ENCODE results near the gene PNMA1.

GRCh38 chr14:73759183-73759713 is 45.1 kb upstream of the PNMA1 start:
- TF ChIP-seq POLR2A (IDR thresholded peaks at IDR 0.05; ENCODE audit: low read depth, low read length), result no peak
- TF ChIP-seq POLR2AphosphoS5 (IDR thresholded peaks at IDR 0.05; ENCODE audit: low read depth, low read length), result no peak
- TF ChIP-seq TAF1 (IDR thresholded peaks at IDR 0.05; ENCODE audit: low read depth, low read length), result no peak
- TF ChIP-seq SPI1 (IDR thresholded peaks at IDR 0.05; ENCODE audit: low read depth, low read length), result no peak
